CD4-positive, alpha-beta T cell treated with Interferon alpha-2 for 1 hour (primary cell): ENCODE measurements around the gene APOB.

Source experiments
- DNase-seq, 2 donors: peaks; one replicate each; pipeline ENCODE4 v3.0.0-alpha.2; 2020 to 2022

Gene APOB

GRCh38 chr2:21014364-21015280 is 29.3 kb downstream of the APOB start:
- DNase-seq: no peak

DNA sequence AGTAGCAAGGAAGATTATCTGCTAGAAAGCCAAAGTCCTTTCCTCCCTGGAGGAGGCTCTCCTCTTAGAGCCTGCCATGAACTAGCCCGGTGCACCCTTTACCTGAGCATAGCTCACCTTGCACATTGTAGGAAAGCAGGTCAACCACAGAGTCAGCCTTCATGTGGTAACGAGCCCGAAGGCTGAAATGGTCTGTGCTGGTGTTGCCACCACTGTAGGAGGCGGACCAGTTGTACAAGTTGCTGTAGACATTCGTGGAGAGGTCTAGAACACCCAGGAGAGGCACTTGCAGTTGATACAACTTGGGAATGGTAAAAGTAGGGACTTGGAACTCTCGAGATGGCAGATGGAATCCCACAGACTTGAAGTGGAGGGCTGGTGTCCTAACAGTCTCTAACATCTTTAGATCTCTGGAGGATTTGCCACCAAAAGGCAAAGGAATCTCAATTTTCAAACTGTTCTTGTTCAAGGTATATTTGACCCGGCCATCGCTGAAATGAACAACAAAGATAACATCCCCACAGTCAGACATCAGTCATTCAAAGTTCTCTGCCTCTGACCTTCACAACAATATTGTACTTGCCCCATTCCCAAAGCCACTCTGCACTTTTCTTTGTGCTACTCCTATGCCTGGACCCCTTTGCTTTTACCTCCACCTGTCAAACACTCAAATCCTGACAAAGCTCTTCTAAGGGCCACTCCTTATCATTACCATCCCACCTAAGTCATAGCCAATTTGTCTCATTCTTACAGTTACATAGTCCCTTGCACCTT is 30.6 kb downstream of the APOB start:
- no peak for DNase-seq

- DNase-seq: no peak
These were observed 31.3 kb downstream of the APOB start for GRCh38 chr2:21012557-21012937.

- DNase-seq: no peak
These were observed 31.9 kb downstream of the APOB start for GRCh38 chr2:21011876-21012556.

GRCh38 chr2:21011453-21011852 is 32.4 kb downstream of the APOB start:
- no peak for DNase-seq

- DNase-seq: no peak
These were observed 32.9 kb downstream of the APOB start for GRCh38 chr2:21010813-21011439.

DNA sequence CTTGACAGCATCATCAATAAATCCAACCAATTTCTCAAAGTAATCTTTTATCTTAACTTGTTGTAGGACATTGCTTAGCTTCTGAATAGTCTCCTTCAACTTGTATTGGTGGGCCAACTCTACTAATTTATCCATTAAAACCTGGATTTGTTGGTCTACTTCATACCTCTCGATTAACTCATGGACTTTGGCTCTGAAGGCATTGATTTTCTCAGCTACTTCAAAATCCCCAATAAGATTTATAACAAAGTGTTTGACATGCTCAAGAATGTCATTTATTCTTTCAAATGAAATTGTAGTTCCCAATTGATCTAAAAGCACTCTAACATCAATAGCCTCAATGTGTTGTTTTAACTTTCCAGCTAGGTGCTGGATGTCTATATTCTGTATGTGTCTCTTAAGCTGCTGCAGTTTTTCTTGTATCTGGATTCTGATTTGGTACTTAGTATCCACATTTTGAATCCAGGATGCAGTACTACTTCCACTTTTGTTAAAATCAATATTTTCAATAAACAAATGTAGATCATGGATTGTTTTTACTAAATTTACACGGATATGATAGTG is 34.1 kb downstream of the APOB start:
- DNase-seq: no peak

DNA sequence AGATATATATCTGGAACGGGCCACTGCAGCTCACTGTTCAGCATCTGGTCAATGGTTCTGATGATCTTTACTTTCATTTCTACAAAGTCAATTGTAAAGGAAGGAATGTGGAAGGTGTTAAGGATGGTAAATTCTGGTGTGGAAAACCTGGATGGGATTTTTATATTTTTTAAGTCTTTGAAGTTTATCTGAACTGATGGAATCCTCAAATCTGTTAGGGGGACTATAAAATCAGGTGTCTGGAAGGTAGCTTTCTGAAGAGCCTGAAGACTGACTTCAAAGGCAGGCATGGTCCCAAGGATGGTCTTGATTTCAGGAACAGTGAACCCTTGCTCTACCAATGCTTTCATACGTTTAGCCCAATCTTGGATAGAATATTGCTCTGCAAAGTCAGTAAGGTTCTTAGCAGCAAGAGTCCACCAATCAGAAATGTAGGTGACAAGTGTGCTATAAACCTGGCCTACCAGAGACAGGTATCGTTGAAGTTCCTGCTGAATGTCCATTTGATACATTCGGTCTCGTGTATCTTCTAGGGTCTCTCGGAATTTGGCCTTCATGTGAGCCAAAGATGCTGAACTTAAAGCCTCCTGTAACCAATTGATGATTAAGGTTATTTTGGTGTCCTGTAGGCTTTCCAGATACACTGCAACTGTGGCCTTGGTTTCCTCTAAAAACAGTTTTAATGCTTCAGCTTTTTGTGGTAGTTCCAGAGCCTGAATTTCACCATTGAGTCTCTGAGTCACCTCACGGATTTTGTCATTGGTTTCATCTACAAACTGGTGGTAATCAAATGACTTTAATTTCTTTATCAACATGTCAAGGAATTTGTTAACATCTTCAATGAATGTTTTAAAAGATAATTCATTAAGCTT is 34.8 kb downstream of the APOB start:
- no peak for DNase-seq

DNA sequence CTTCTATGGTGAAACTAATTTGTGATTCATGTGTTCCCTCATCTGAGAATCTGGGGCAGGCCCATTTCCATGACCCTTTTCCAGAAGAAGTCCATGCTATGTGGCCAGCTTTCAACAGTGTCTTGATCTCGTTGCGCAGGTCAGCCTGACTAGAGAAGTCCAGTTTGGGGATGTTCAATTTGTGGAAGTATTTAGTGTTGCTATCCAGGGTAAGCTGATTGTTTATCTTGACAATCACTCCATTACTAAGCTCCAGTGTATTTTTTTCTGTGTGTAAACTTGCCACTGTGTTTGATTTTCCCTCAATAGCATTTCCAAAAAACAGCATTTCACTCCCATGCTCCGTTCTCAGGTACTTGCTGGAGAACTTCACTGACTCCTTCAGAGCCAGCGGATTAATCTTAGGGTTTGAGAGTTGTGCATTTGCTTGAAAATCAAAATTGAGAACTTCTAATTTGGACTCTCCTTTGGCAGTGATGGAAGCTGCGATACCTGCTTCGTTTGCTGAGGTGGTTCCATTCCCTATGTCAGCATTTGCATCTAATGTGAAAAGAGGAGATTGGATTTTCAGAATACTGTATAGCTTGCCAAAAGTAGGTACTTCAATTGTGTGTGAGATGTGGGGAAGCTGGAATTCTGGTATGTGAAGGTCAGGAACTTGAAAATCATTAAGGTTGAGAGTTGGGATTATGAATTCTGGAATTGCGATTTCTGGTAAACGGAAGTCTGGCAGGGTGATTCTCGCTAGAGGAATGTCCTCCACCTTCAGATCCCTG is 35.7 kb downstream of the APOB start:
- DNase-seq: no peak

GRCh38 chr2:21007129-21008013 is 36.5 kb downstream of the APOB start:
- DNase-seq: no peak

GRCh38 chr2:21006423-21007128 is 37.3 kb downstream of the APOB start:
- DNase-seq: no peak

GRCh38 chr2:21005700-21006422 is 38.0 kb downstream of the APOB start:
- DNase-seq: no peak

DNA sequence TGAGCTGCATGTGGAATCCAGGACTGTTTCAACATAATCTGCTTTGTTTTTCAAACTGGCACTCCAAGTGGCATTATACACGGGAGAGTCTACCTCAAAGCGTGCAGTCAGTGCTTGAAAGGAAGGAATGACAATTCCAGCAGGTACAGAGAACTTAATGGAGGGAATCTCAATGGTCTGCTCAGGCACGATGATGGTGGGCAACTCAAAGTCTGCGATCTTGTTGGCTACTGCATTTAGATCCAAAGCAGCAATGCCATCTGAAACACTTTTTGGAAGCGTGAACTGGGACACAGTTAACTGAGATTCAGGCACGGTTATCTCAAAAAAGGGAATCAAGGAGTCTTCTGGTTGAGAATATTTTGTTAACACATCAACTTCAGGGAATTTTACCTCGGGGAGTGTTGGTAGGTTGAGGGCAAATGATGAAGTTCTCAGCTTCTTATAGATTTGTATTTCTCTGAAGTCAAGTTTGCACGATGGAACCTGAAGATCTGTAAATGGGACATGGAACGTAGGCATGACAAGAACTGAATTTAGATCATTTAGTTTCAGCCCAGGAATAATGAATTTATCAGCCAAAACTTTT is 38.7 kb downstream of the APOB start:
- DNase-seq: no peak

DNA sequence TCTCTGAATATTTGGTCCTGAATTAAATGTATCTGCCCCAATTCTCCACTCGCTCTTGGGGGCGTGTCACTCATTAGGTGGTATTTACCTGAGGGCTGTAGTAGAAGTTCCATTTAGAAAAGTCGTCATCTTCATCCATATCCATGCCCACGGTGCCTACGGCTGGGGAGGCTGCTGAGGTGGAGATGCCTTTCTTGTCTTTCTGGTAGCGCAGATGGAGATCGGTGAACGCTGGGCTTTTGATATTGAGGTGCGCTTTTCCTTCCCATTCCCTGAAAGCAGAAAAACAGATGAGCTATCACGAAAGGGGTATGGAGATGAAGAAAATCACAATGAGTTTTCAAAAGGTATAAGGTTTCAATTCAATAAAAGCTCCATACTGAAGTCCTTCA is 39.7 kb downstream of the APOB start:
- DNase-seq: no peak

- no peak for DNase-seq
These were observed 40.2 kb downstream of the APOB start for GRCh38 chr2:21003572-21004180.

- no peak for DNase-seq
These were observed 41.1 kb downstream of the APOB start for GRCh38 chr2:21002814-21003192.

GRCh38 chr2:21001988-21002813 is 41.7 kb downstream of the APOB start:
- DNase-seq: no peak
